Tibial artery (tissue), 4 donors: Measurements from ENCODE around the gene TEX19.

Experiments used
- DNase-seq, 2 donors: peaks; one replicate each; pipeline ENCODE4 v3.0.0-alpha.2; 2019
- H3K27ac ChIP-seq, 2 donors: fragments of 200-600 bp; sonication (generic) in 1 of 2; 1 replicate in 1 of 2; 2 replicates in 1 of 2; pipeline ENCODE4 v1.5.1; 2018 to 2019; ENCODE audit warnings: mild to moderate bottlenecking in 1 of 2
- H3K27me3 ChIP-seq, 2 donors: fragments of 200-600 bp; sonication (generic) in 1 of 2; one replicate each; pipeline versions ENCODE4 v1.5.1 to v1.6.0; 2016 to 2019
- H3K36me3 ChIP-seq, 3 donors: fragments of 200-600 bp; sonication (generic) in 2 of 3; one replicate each; pipeline ENCODE4 v1.5.1; 2016 to 2019; ENCODE audit warnings: mild to moderate bottlenecking in 2 of 3
- H3K4me1 ChIP-seq, 4 donors: fragments of 200-600 bp; sonication (generic) in 2 of 4; 1 replicate in 3 of 4; 2 replicates in 1 of 4; pipeline ENCODE4 v1.5.1; 2016 to 2019
- H3K4me3 ChIP-seq, 2 donors: fragments of 200-600 bp; sonication (generic) in 1 of 2; 1 replicate in 1 of 2; 2 replicates in 1 of 2; pipeline ENCODE4 v1.5.1; 2018 to 2019; ENCODE audit warnings: mild to moderate bottlenecking in 2 of 2
- H3K9me3 ChIP-seq, 3 donors: fragments of 200-600 bp; sonication (generic) in 1 of 3; one replicate each; pipeline ENCODE4 v1.5.1; 2016 to 2019
- intact Hi-C: fragments of 100-400 bp; cut with DNase I; formaldehyde crosslinking; loops from one replicate; pipeline ENCODE4 v1.15.0; 2023; ENCODE audit warnings: low total_unique reads
- TF ChIP-seq, protein P1 (sequence below), 2 experiments: fragments of 200-600 bp in 1 of 2; fragments of 450-650 bp in 1 of 2; IDR thresholded peaks; one replicate each; pipeline ENCODE4 v1.5.1; 2017 to 2019; ENCODE audit warnings: antibody characterized with exemption in 2 of 2, mild to moderate bottlenecking in 1 of 2, moderate library complexity in 1 of 2

The TEX19 gene

DNA sequence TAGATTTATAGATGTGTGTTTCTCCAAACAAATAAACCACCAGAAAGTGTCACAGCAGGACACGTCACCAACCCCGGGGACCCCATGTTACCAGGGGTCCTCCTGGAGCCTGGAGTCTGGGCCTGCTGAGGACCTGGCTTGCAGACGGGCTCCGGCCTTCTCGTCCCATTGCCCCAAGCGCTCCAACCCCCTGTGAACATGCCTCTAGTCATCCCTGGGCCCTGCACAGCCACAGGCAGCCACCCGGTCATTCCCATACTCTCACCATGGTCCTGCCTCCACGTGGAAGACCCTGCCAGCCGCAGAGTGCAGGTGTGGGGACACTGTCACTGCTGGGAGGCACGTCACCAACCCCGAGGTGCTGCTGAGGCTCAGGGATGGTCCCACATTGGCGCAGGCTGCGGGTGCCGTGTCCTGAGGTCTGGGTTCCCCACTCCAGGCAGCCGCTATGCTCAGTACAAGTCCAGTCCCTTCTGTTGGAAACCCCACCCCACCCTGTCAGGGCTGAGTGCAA, 30.0 kb upstream of the TEX19 start:
- intact Hi-C loops, result no loop called here
- no peak for DNase-seq
- Histone ChIP-seq H3K9me3 (no peaks in the 10 kb centered on the region), H3K36me3 (no peaks in the 10 kb centered on the region), H3K4me1 (peaks cover 0 to 28% (median 21%) of the 10 kb centered on the region in 4 donors), H3K4me3 (no peak overlapping the region), H3K27me3 (peaks cover 0 to 88% of the 10 kb centered on the region in 2 donors), H3K27ac (no peak overlapping the region)
- TF ChIP-seq, protein P1, sequence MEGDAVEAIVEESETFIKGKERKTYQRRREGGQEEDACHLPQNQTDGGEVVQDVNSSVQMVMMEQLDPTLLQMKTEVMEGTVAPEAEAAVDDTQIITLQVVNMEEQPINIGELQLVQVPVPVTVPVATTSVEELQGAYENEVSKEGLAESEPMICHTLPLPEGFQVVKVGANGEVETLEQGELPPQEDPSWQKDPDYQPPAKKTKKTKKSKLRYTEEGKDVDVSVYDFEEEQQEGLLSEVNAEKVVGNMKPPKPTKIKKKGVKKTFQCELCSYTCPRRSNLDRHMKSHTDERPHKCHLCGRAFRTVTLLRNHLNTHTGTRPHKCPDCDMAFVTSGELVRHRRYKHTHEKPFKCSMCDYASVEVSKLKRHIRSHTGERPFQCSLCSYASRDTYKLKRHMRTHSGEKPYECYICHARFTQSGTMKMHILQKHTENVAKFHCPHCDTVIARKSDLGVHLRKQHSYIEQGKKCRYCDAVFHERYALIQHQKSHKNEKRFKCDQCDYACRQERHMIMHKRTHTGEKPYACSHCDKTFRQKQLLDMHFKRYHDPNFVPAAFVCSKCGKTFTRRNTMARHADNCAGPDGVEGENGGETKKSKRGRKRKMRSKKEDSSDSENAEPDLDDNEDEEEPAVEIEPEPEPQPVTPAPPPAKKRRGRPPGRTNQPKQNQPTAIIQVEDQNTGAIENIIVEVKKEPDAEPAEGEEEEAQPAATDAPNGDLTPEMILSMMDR (IDR thresholded peaks at IDR 0.05), result no peak

DNA sequence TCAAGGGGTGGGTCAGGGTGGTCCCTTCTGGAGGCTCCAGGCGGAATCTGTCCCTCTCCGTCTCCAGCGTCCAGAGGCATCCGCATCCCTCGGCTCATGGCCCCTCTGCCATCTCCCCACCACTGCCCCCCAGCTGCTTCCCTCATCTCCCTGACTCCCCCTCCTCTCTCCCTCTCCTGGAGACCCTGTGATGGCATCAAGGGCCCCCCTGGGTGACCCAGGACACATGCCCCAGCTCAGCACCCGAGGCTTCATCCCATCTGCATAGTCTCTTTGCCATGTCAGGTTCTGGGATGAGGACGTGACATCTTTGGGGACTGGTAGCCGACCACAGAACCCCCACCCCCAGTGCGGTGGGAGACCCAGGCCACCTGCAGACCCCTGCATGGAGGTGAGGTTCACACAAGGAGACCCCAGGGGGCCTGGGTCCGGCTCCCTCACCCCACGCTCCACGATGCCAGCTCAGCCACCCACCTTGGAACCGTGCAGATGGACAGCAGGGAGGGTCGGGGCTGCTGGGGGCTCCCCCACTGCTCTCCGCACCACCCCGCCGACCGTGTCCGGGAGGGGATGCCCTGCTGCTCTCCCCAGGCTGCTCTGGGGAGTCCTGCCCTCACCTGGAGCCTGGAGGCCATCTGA, 29.2 kb upstream of the TEX19 start:
- no peak for DNase-seq
- Histone ChIP-seq H3K4me3 (no peak overlapping the region), H3K27me3 (peaks cover 0 to 87% of the 10 kb centered on the region in 2 donors), H3K9me3 (no peaks in the 10 kb centered on the region), H3K27ac (no peak overlapping the region), H3K4me1 (peaks cover 0 to 36% (median 29%) of the 10 kb centered on the region in 4 donors), H3K36me3 (no peaks in the 10 kb centered on the region)
- intact Hi-C loops, result no loop called here
- TF ChIP-seq, protein P1 (IDR thresholded peaks at IDR 0.05), result no peak

DNA sequence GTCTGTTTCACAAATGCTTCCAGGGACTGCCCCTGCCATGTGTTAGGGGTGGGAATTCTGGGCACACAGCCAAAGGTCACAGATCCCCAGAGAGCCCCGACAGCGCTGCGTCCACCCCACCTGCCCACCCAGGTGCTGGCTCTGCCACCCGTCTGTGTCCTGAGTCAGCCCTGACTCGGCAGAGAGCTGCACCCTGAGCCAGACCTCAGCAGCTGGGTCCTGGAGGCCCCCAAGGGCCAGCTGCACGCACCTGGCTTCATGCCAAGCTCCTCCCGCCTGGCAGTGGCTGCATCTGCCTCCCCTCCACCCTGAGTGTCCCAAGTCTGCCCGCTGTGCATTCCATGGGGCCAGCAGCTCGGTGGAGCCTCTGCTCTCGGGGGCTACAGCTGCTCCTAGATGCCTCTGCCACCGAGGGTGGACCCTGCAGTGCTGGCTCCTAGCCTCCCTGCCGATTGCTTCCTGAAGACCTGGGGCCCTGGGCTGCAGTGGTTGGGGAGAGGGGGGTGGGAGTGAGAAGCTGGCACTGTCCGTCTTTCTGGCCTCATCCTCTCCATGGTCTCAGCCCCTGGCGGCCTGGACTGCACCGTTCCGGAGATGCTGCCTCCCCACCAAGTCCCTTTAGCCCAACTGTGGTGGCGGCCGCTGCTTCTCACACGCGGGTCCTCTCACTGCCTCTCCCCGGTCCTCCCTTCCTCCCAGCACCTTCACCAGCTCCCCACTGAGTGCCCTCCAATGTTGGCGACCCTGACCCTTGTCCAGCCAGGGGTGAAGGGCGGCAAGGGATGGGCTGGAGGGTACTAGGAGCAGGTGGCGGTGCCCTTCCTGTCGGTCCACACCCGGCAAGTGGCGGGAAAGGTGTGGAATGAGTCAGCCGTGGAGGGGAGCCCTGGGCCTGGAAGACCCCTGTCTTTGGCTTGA, 28.5 kb upstream of the TEX19 start:
- Histone ChIP-seq H3K27ac (no peak overlapping the region), H3K4me1 (peaks cover 0 to 42% (median 36%) of the 10 kb centered on the region in 4 donors), H3K36me3 (no peaks in the 10 kb centered on the region), H3K4me3 (no peak overlapping the region), H3K27me3 (peaks cover 0 to 87% of the 10 kb centered on the region in 2 donors), H3K9me3 (no peaks in the 10 kb centered on the region)
- intact Hi-C loops, result no loop called here
- no peak for DNase-seq
- TF ChIP-seq, protein P1 (IDR thresholded peaks at IDR 0.05), result no peak

DNA sequence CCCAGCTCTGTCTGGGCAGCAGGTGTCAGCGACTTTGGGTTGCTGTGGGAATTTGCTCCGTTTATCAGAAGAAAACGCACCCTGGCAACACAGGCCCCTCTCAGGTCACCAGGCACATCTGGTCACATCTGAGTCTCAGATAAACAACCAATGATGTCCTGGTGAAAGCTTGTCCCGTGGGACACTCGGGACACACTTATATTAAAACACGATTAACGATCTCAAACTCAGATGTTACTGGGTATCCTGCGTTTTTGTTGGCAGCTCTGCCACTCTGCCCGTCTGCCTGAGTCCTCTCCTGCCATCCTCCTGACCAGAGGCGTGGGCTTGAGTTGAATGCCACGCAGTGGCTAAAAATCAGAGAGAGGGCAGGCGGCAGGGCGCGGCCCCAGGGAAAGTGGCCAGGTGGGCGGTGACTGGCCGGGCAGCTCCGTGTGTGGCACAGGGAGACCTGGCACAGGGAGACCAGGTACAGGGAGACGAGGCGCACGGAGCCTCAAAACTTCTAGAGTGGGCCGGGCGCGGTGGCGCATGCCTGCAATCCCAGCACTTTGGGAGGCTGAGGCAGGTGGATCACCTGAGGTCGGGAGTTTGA, 27.6 kb upstream of the TEX19 start:
- intact Hi-C loops, result no loop called here
- H3K4me1 ChIP-seq, result peaks cover 0 to 42% (median 36%) of the 10 kb centered on the region in 4 donors

More for the DNA sequence above, 27.6 kb upstream of the TEX19 start:
- Histone ChIP-seq H3K9me3 (no peaks in the 10 kb centered on the region), H3K27me3 (peaks cover 0 to 80% of the 10 kb centered on the region in 2 donors), H3K4me3 (no peak overlapping the region), H3K27ac (no peak overlapping the region), H3K36me3 (no peaks in the 10 kb centered on the region)
- DNase-seq, result no peak
- TF ChIP-seq, protein P1 (IDR thresholded peaks at IDR 0.05), result no peak
